Endothelial cell of umbilical vein (primary cell): ENCODE measurements around the gene SUCLG2. TPM values are rescaled to one million over a fixed set of nuclear protein-coding genes. Genes with fewer than 3 reads are reported as not detected.

Experiments
- BruUV-seq: library from RNA; stranded (reverse); fragments of 400-500 nt; replicated peaks from 2 replicates; lab custom pipeline; 2021; lab: Mats Ljungman, UMichigan
- CTCF ChIA-PET: fragments of 300-600, 350-600 bp; sonication (Branson Sonifier 250); formaldehyde crosslinking; loops from one replicate; lab custom pipeline; 2021; ENCODE audit warnings: antibody characterized with exemption, inconsistent platforms; lab: Charles Lee
- POLR2A ChIA-PET: fragments of 300-600, 350-600 bp; sonication (Branson Sonifier 250); formaldehyde crosslinking; loops from one replicate; lab custom pipeline; 2021; ENCODE audit warnings: antibody characterized with exemption, inconsistent platforms; lab: Charles Lee
- DNase-seq: peaks from one replicate; pipeline ENCODE4 v3.0.0-alpha.2; 2011; ENCODE audit warnings: low read depth, low spot score
- FAIRE-seq: peaks from 2 replicates; lab custom pipeline; 2011; peaks lifted over from hg19 to GRCh38; lab: Jason Lieb, UNC
- H2AFZ ChIP-seq: 2 replicates; pipeline ENCODE4 v1.6.0; 2012; ENCODE audit warnings: low read depth, low read length, control low read depth, inconsistent platforms
- H3K27ac ChIP-seq: 2 replicates; pipeline ENCODE4 v1.5.1; 2011; ENCODE audit warnings: low read depth, mild to moderate bottlenecking, control low read depth, low read length, moderate library complexity; ENCODE audit not compliant: insufficient read depth
- H3K27me3 ChIP-seq, 2 experiments: 2 replicates each; pipeline versions ENCODE4 v1.6.0 to v1.6.1; 2011; ENCODE audit warnings: low read length in 2 of 2, mixed read lengths in 1 of 2; ENCODE audit not compliant: control insufficient read depth in 2 of 2, insufficient read depth in 2 of 2
- H3K36me3 ChIP-seq, 2 experiments: 2 replicates in 1 of 2; 3 replicates in 1 of 2; pipeline ENCODE4 v1.5.1; 2011; ENCODE audit warnings: low read length in 2 of 2, mild to moderate bottlenecking in 1 of 2, moderate library complexity in 1 of 2; ENCODE audit not compliant: control insufficient read depth in 2 of 2, insufficient read depth in 2 of 2; ENCODE audit errors: extremely low read depth in 1 of 2
- H3K4me1 ChIP-seq: 3 replicates; pipeline ENCODE4 v1.5.1; 2011; ENCODE audit warnings: mild to moderate bottlenecking, low read length; ENCODE audit not compliant: control insufficient read depth, insufficient read depth; ENCODE audit errors: extremely low read depth
- H3K4me2 ChIP-seq: 2 replicates; pipeline ENCODE4 v1.6.1; 2011; ENCODE audit warnings: low read length, control low read depth, mixed read lengths; ENCODE audit not compliant: insufficient read depth
- H3K4me3 ChIP-seq, 3 experiments: fragments of 200-600 bp in 1 of 3; sonication (generic), shearing (Covaris generic) in 1 of 3; replicated peaks in 1 of 3; 2 replicates each; pipeline ENCODE4 v1.5.1; 2011 to 2016; ENCODE audit warnings: control low read depth in 3 of 3, low read length in 3 of 3, mild to moderate bottlenecking in 2 of 3, inconsistent platforms in 1 of 3, low read depth in 1 of 3, moderate library complexity in 1 of 3; ENCODE audit not compliant: insufficient read depth in 1 of 3
- H3K79me2 ChIP-seq: 2 replicates; pipeline ENCODE4 v1.6.0; 2012; ENCODE audit warnings: low read length, inconsistent platforms; ENCODE audit not compliant: control insufficient read depth, insufficient read depth
- H3K9ac ChIP-seq: replicated peaks from 2 replicates; pipeline ENCODE3; 2011; ENCODE audit warnings: low read length, control low read depth; ENCODE audit not compliant: insufficient read depth; ENCODE audit errors: extremely low read depth
- H3K9me1 ChIP-seq: replicated peaks from 3 replicates; pipeline ENCODE4 v1.6.0; 2011; ENCODE audit warnings: mild to moderate bottlenecking, low read length; ENCODE audit not compliant: control insufficient read depth, insufficient read depth; ENCODE audit errors: extremely low read depth
- H3K9me3 ChIP-seq: replicated peaks from 2 replicates; pipeline ENCODE4 v1.5.1; 2012; ENCODE audit warnings: low read length, inconsistent platforms; ENCODE audit not compliant: control insufficient read depth, insufficient read depth
- H4K20me1 ChIP-seq: replicated peaks from 2 replicates; pipeline ENCODE3; 2011; ENCODE audit warnings: mild to moderate bottlenecking, low read length; ENCODE audit not compliant: control insufficient read depth, insufficient read depth; ENCODE audit errors: extremely low read depth
- EZH2 ChIP-seq: IDR thresholded peaks from 2 replicates; pipeline ENCODE4 v1.6.1; 2012; ENCODE audit warnings: borderline replicate concordance, low read depth, mild to moderate bottlenecking, moderate library complexity, low read length, inconsistent platforms; ENCODE audit not compliant: severe bottlenecking
- FOS ChIP-seq: IDR thresholded peaks from 2 replicates; pipeline ENCODE4 v1.6.1; 2011; ENCODE audit warnings: mild to moderate bottlenecking, low read length, moderate library complexity, borderline replicate concordance; ENCODE audit not compliant: insufficient read depth
- GATA2 ChIP-seq: IDR thresholded peaks from 2 replicates; pipeline ENCODE4 v1.7.0; 2011; ENCODE audit warnings: low read depth, mild to moderate bottlenecking, moderate library complexity, mixed read lengths, low read length; ENCODE audit not compliant: insufficient read length, insufficient read depth
- JUN ChIP-seq: IDR thresholded peaks from 2 replicates; pipeline ENCODE4 v1.6.1; 2011; ENCODE audit warnings: borderline replicate concordance, low read depth; ENCODE audit not compliant: insufficient read length, insufficient read depth
- MAX ChIP-seq: IDR thresholded peaks from 2 replicates; pipeline ENCODE4 v1.6.1; 2011; ENCODE audit not compliant: insufficient read depth, insufficient read length
- MYC ChIP-seq: IDR thresholded peaks from one replicate; pipeline ENCODE4 v1.6.1; 2011; ENCODE audit warnings: mild to moderate bottlenecking, low read depth, low read length
- POLR2A ChIP-seq: IDR thresholded peaks from 2 replicates; pipeline ENCODE4 v1.6.1; 2012; ENCODE audit warnings: low read depth, mild to moderate bottlenecking, control low read depth, low read length
- POLR2AphosphoS5 ChIP-seq: IDR thresholded peaks from 2 replicates; pipeline ENCODE4 v1.6.1; 2012; ENCODE audit warnings: low read depth, mild to moderate bottlenecking, control low read depth, low read length, moderate library complexity; ENCODE audit not compliant: insufficient read depth
- dilution Hi-C: fragments of 300-500 bp; cut with MboI; formaldehyde crosslinking; loops from one replicate; pipeline ENCODE4 v1.15.0; 2019; ENCODE audit warnings: low sequenced_read_pairs; ENCODE audit not compliant: extremely low pct_ligation_motif_present
- intact Hi-C: fragments of 100-400 bp; cut with micrococcal nuclease; formaldehyde crosslinking; loops from one replicate; pipeline ENCODE4 v1.10.0; 2022
- polyA plus RNA-seq, 4 experiments: library from polyadenylated mRNA; depleted of rRNA in 3 of 4; stranded (reverse) in 3 of 4; unstranded in 1 of 4; fragments of >200 nt; gene quantifications; 2 replicates each; pipeline versions ENCODE4 v1.2.1 to v1.2.3, GENCODE V29; 2011 to 2012; ENCODE audit warnings: missing spikeins in 1 of 4
- total RNA-seq: library from RNA; stranded (reverse); gene quantifications from 2 replicates; pipeline ENCODE4 v1.2.3, GENCODE V29; 2021
- TF ChIP-seq, protein P1 (sequence below), 2 donors: IDR thresholded peaks; 1 replicate in 1 of 2; 2 replicates in 1 of 2; pipeline ENCODE4 v1.5.1; 2011; ENCODE audit warnings: low read length in 2 of 2, mild to moderate bottlenecking in 2 of 2, moderate library complexity in 2 of 2, control low read depth in 1 of 2, inconsistent platforms in 1 of 2, low read depth in 1 of 2; ENCODE audit not compliant: insufficient read depth in 1 of 2; ENCODE audit errors: extremely low read depth in 1 of 2

The SUCLG2 gene
- total and polyA plus RNA-seq, 2 donors (not counting 3 experiments of a cell fraction or from before 2014, with no cell fraction given) = 8.1 to 38.3 TPM

GRCh38 chr3:67561667-67562394 is 92.6 kb downstream of the SUCLG2 start:
- ChIA-PET CTCF (no interaction called here), POLR2A (no interaction called here)
- DNase-seq = no peak

More at GRCh38 chr3:67561667-67562394, 92.6 kb downstream of the SUCLG2 start:
- peaks cover 4% of the 10 kb centered on the region for H3K4me1 ChIP-seq
- no peaks in the 10 kb centered on the region for H3K27me3 ChIP-seq
- H4K20me1 ChIP-seq = peaks cover 3% of the 10 kb centered on the region
- no peak overlapping the region for H3K4me3 ChIP-seq
- FAIRE-seq = no peak
- dilution Hi-C loops = no loop called here
- no peaks in the 10 kb centered on the region for H3K9me3 ChIP-seq
- H2AFZ ChIP-seq = no peak overlapping the region
- no peak overlapping the region for H3K27ac ChIP-seq
- no peaks in the 10 kb centered on the region for H3K79me2 ChIP-seq
- no peaks in the 10 kb centered on the region for H3K9me1 ChIP-seq
- no peak overlapping the region for H3K4me2 ChIP-seq
- TF ChIP-seq MAX (no peak), POLR2AphosphoS5 (no peak), MYC (no peak), JUN (no peak), EZH2 (no peak), POLR2A (no peak), GATA2 (no peak), FOS (no peak)
- TF ChIP-seq, protein P1, sequence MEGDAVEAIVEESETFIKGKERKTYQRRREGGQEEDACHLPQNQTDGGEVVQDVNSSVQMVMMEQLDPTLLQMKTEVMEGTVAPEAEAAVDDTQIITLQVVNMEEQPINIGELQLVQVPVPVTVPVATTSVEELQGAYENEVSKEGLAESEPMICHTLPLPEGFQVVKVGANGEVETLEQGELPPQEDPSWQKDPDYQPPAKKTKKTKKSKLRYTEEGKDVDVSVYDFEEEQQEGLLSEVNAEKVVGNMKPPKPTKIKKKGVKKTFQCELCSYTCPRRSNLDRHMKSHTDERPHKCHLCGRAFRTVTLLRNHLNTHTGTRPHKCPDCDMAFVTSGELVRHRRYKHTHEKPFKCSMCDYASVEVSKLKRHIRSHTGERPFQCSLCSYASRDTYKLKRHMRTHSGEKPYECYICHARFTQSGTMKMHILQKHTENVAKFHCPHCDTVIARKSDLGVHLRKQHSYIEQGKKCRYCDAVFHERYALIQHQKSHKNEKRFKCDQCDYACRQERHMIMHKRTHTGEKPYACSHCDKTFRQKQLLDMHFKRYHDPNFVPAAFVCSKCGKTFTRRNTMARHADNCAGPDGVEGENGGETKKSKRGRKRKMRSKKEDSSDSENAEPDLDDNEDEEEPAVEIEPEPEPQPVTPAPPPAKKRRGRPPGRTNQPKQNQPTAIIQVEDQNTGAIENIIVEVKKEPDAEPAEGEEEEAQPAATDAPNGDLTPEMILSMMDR (IDR thresholded peaks at IDR 0.05; ENCODE audit: extremely low read depth in 1 of 2, insufficient read depth in 1 of 2, low read depth in 1 of 2, low read length in 2 of 2) = no peak
- no peak overlapping the region for H3K9ac ChIP-seq
- intact Hi-C loops = no loop called here
- no TSS peak for BruUV-seq
- no peaks in the 10 kb centered on the region for H3K36me3 ChIP-seq
